Measurements from ENCODE around the gene PNPLA6.

PNPLA6 gene

DNA sequence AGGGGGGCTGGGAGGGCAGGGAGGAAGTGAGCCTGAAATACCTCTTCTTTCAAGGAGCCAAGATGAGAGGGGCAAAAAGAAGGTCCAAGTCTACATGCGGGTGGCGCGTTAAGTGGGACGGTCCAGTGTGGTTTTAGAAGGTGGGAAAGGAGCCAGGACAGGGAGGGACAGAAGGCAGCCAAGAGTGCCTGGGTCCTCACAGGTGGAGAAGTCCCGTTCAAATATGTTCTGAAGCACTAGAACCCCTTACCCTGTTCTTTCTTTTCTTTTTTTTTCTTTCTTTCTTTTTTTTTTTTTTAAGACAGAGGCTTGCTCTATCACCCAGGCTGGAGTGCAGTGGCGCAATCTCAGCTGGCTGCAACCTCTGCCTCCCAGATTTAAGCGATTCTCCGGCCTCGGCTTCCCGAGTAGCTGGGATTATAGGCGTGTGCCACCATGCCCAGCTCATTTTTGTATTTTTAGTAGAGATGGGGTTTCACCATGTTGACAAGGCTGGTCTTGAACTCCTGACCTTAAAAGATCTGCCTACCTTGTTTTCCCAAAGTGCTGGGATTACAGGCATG lies 67.5 kb downstream of the PNPLA6 start:
- no peak for DNase-seq

- no peak for DNase-seq
Observed at GRCh38 chr19:7603919-7604318, 68.4 kb downstream of the PNPLA6 start.

DNA sequence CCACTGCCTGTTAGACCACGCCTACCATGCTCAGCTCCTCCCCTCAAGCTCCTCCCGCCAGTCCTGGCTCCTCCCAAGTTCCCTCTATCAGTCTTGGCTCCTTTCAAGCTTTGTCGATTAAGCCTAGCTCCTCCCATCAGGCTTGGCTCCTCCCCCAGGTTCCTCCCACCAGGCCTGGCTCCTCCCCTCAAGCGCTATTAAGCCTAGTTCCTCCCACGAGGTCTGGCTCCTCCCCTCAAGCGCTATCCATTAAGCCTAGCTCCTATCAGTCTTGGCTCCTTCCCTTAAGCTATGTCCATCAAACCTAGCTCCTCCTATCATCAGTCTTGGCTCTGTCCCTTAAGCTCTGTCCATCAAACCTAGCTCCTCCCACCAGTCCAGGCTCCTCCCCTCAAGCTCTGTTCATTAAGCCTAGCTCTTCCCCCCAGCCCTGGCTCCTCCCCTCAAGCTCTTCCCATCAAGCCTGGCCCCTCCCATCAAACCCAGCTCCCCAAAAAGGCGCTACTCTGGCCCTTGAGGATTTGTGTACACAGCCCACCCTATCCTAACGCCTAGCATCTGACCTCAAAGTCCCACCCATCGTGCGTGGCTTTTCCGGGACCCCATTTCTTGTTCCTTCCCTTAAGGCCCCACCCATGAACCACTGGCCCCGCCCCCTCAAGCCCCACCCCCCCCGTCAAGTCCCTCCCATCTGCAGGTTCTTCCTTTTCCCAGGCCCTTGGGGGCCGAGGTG lies 70.1 kb downstream of the PNPLA6 start:
- DNase-seq = no peak

- no peak for DNase-seq
Observed at GRCh38 chr19:7606289-7606688, 70.8 kb downstream of the PNPLA6 start.

GRCh38 chr19:7607212-7607873 lies 71.8 kb downstream of the PNPLA6 start:
- no peak for DNase-seq

DNA sequence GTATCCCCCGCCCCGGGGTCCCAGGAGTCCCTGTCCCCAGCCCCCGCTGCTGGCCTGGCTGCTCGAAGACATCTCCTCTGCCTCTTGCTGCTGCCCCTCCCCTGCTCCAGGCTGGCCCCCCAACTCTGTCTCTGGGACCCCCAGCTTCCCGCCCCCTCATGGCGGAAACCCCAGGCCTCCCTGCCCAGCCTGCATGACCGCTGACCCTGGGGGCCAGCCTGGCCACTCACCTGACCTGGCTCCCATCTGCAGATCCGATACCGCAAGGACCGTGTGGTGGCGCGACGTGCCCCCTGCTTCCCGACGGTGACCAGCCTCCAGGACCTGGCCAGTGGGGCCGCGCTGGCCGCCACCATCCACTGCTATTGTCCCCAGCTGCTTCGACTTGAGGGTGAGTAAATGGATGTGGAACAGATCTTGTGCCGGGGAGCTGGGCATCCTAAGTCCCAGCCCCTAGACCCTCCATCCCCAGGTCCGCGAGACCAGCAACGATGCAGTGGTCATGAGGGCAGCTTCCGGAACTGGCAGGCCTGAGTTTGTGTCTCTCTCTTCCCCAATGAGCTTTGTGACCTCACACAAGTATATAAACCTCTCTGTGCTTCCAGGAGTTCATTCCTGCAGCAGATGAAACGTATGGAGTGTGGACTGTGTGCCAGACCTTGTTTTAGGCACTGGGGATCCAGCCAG lies 72.5 kb downstream of the PNPLA6 start:
- no peak for DNase-seq

DNA sequence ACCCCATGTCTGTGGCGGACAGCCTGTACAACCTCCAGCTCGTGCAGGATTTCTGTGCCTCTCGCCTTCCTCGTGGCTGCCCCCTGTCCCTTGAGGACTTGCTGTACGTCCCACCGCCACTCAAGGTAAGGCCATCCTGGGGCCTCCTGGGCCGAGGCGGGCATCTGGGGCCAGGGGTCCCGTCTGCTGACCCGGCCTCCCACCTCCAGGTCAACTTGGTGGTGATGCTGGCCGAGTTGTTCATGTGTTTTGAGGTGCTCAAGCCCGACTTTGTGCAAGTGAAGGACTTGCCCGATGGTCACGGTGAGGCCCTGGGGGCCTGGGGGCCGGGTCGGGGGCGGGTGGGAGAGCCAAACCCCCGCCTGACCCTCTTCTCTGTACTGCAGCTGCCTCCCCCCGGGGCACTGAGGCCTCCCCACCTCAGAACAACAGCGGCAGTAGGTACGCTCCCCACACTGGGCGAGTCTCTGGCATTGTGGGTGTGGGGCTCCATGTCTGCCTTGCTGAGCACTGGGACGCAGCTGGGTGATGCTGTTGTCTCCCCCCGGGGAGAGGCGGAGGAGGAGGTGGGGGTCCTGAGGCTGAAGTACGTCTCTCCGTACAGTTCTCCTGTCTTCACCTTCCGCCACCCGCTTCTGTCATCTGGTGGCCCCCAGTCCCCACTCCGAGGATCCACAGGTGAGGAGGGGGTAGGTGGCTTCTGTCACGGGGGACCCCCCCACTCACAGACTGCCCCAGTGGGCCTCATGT lies 75.1 kb downstream of the PNPLA6 start:
- DNase-seq = no peak
